ENCODE results near the gene ASTL. TPM values are rescaled to one million over a fixed set of nuclear protein-coding genes. Genes with fewer than 3 reads are reported as not detected.

The ASTL gene
- total RNA-seq, 3 donors from 2014 or later = 2.3 to 3.0 (median 2.8) TPM

DNA sequence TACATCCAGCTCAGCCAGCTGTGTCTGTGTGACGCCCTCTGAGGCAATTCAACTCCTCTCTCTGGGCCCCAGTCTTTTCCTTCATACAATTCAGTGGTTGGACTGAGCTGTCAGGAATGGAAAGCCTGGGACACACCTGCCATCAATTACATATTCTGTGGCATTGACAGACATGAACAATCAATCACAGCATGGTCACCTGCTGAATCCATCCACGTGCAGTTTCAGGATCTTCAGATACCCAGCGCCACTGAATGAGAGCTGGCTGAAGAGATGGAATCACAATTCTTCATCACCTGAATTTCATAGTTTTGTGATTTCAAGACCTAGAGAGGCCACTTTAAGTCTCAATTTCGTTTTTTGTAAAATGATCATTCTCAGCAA, 27.1 kb downstream of the ASTL start:
- DNase-seq = no peak
- Mint-ChIP-seq H3K36me3 (ENCODE audit: insufficient read depth) (no peaks in the 10 kb centered on the region), H3K27me3 (ENCODE audit: low read depth) (peaks cover 4% of the 10 kb centered on the region), H3K9me3 (no peaks in the 10 kb centered on the region), H3K4me1 (ENCODE audit: low read depth) (peaks cover 6% of the 10 kb centered on the region), H3K4me3 (no peak overlapping the region)
- ATAC-seq = no peak

GRCh38 chr2:96110621-96111256, 27.6 kb downstream of the ASTL start:
- peaks cover 4% of the 10 kb centered on the region for H3K27me3 Mint-ChIP-seq (ENCODE audit: low read depth)
- peaks cover 5% of the 10 kb centered on the region for H3K4me1 Mint-ChIP-seq (ENCODE audit: low read depth)
- no peak overlapping the region for H3K4me3 Mint-ChIP-seq
- ATAC-seq (no peak), DNase-seq (no peak)
- H3K9me3 Mint-ChIP-seq = peaks cover 1% of the 10 kb centered on the region
- no peaks in the 10 kb centered on the region for H3K36me3 Mint-ChIP-seq (ENCODE audit: insufficient read depth)

- no peak overlapping the region for H3K4me3 Mint-ChIP-seq
- H3K4me1 Mint-ChIP-seq (ENCODE audit: low read depth) = no peaks in the 10 kb centered on the region
- H3K36me3 Mint-ChIP-seq (ENCODE audit: insufficient read depth) = no peaks in the 10 kb centered on the region
- DNase-seq = no peak
- peaks cover 8% of the 10 kb centered on the region for H3K9me3 Mint-ChIP-seq
- no peaks in the 10 kb centered on the region for H3K27me3 Mint-ChIP-seq (ENCODE audit: low read depth)
- no peak for ATAC-seq
Measured at GRCh38 chr2:96109931-96110511, 28.3 kb downstream of the ASTL start.

DNA sequence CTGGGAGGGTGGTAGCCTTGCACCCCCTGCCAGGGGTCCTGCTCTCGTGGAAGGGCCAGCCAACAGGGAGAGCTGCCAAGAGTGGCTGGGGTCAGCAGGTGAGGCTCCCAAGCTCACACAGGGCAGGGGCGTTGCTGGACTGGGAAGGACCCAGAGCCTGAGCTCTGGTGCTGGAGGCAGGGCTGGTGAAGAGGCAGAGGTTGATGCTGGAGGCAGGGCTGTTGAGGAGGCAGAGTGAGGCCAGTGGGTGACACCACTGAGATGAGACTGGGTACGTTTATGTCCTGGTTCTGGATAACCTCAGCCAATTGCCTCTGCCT, 29.0 kb downstream of the ASTL start:
- DNase-seq (no peak), ATAC-seq (no peak)
- H3K9me3 Mint-ChIP-seq = peaks cover 11% of the 10 kb centered on the region
- H3K4me1 Mint-ChIP-seq (ENCODE audit: low read depth) = no peaks in the 10 kb centered on the region
- H3K36me3 Mint-ChIP-seq (ENCODE audit: insufficient read depth) = no peaks in the 10 kb centered on the region
- no peaks in the 10 kb centered on the region for H3K27me3 Mint-ChIP-seq (ENCODE audit: low read depth)
- H3K4me3 Mint-ChIP-seq = no peak overlapping the region

- ATAC-seq (no peak), DNase-seq (no peak)
- Mint-ChIP-seq H3K36me3 (ENCODE audit: insufficient read depth) (no peaks in the 10 kb centered on the region), H3K4me1 (ENCODE audit: low read depth) (no peaks in the 10 kb centered on the region), H3K4me3 (no peak overlapping the region), H3K27me3 (ENCODE audit: low read depth) (no peaks in the 10 kb centered on the region), H3K9me3 (peaks cover 11% of the 10 kb centered on the region)
Measured at GRCh38 chr2:96108541-96109360, 29.6 kb downstream of the ASTL start.

DNA sequence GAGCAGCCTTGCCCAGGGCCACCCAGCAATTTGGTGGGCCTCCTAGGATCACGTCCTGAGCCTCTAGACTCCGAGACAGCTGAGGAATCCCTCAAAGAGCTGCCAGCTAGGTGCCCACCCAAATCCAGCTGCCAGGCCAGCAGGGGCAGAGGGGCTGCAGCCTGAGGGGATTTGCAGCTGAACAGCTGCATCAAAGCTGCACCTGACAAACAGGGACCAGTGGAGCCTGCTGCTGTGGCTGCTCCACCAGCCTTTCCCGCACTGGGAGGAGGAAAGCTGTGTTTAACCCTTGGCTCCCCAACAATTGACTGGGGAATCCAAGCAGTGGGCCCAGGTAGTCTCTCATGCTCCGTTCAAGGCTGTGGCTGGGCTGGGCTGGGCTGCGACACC, 30.2 kb downstream of the ASTL start:
- no peak for DNase-seq

GRCh38 chr2:96107708-96108065, 30.6 kb downstream of the ASTL start:
- Mint-ChIP-seq H3K4me1 (ENCODE audit: low read depth) (peaks cover 2% of the 10 kb centered on the region), H3K4me3 (no peak overlapping the region)

More for the DNA sequence above, 30.2 kb downstream of the ASTL start:
- H3K27me3 Mint-ChIP-seq (ENCODE audit: low read depth) = no peaks in the 10 kb centered on the region
- no peaks in the 10 kb centered on the region for H3K36me3 Mint-ChIP-seq (ENCODE audit: insufficient read depth)
- H3K4me3 Mint-ChIP-seq = no peak overlapping the region
- ATAC-seq = no peak
- H3K9me3 Mint-ChIP-seq = peaks cover 11% of the 10 kb centered on the region
- peaks cover 2% of the 10 kb centered on the region for H3K4me1 Mint-ChIP-seq (ENCODE audit: low read depth)

DNA sequence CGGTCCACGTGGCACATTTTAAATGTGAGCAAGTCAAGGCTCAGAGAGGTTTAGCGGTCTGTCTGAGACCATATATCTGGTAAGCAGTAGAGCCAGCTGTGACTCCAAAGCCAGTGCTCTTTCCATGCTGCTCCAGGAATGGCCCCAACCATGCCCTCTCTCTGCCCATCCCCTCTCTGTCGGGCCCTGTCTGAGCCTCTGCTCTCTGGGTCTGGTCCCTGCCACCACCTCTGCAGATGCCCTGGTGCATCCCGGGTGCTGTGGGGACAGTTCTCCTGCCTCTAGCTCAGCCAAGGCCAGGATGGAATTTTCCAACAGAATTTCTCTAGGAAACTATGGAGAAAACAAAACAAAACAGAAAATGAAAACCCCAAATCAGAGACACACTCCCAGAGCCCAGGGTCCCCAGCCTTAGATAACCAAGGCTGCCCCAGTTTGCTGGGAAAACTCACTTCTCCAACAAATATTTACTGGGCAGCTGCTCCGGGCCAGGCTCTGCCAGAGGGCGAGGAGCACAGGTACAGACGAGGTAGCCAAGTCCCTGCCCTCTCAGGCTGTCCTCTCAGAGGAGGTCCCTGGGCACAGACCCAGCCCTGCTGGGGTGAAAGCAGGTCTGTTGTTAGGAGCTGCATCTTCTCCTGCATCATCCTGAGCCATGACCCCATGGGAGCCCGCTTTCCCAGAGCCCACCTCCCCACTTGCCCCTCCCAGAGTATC, 31.2 kb downstream of the ASTL start:
- ATAC-seq (no peak), DNase-seq (no peak)
- no peaks in the 10 kb centered on the region for H3K27me3 Mint-ChIP-seq (ENCODE audit: low read depth)
- peaks cover 2% of the 10 kb centered on the region for H3K4me1 Mint-ChIP-seq (ENCODE audit: low read depth)
- peaks cover 11% of the 10 kb centered on the region for H3K9me3 Mint-ChIP-seq
- no peak overlapping the region for H3K4me3 Mint-ChIP-seq
- H3K36me3 Mint-ChIP-seq (ENCODE audit: insufficient read depth) = no peaks in the 10 kb centered on the region

More at GRCh38 chr2:96107708-96108065, 30.6 kb downstream of the ASTL start:
- H3K27me3 Mint-ChIP-seq (ENCODE audit: low read depth) = no peaks in the 10 kb centered on the region
- H3K36me3 Mint-ChIP-seq (ENCODE audit: insufficient read depth) = no peaks in the 10 kb centered on the region
- DNase-seq (no peak), ATAC-seq (no peak)
- H3K9me3 Mint-ChIP-seq = peaks cover 11% of the 10 kb centered on the region

GRCh38 chr2:96105994-96106715, 32.1 kb downstream of the ASTL start:
- H3K36me3 Mint-ChIP-seq (ENCODE audit: insufficient read depth) = no peaks in the 10 kb centered on the region
- H3K27me3 Mint-ChIP-seq (ENCODE audit: low read depth) = no peaks in the 10 kb centered on the region
- H3K4me3 Mint-ChIP-seq = no peak overlapping the region
- peaks cover 2% of the 10 kb centered on the region for H3K4me1 Mint-ChIP-seq (ENCODE audit: low read depth)
- DNase-seq = no peak
- ATAC-seq = no peak
- H3K9me3 Mint-ChIP-seq = peaks cover 11% of the 10 kb centered on the region

GRCh38 chr2:96105152-96105915, 33.0 kb downstream of the ASTL start:
- H3K9me3 Mint-ChIP-seq = peaks cover 11% of the 10 kb centered on the region
- no peak for ATAC-seq
- no peaks in the 10 kb centered on the region for H3K27me3 Mint-ChIP-seq (ENCODE audit: low read depth)
- peaks cover 2% of the 10 kb centered on the region for H3K4me1 Mint-ChIP-seq (ENCODE audit: low read depth)
- H3K4me3 Mint-ChIP-seq = no peak overlapping the region
- H3K36me3 Mint-ChIP-seq (ENCODE audit: insufficient read depth) = no peaks in the 10 kb centered on the region
- DNase-seq = no peak

DNA sequence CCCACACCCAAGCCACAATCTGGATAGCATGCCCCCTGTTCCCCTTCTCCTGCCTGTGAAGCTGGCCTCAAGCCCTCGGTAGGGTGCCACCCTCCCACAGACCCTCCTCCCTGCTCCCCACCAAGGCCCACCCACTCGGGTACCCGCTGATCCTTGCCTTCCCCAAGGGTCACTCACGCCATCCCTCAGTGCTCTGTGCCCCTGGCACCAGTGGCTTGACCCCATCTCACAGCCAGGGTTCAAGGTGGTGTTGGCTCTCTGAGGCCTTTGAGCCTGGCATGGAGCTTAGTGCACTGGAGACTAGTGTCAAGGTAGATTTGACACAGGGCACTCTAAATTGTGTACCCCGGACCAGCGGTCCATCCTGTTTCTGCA, 33.8 kb downstream of the ASTL start:
- Mint-ChIP-seq H3K9me3 (peaks cover 11% of the 10 kb centered on the region), H3K27me3 (ENCODE audit: low read depth) (no peaks in the 10 kb centered on the region), H3K4me1 (ENCODE audit: low read depth) (peaks cover 2% of the 10 kb centered on the region), H3K4me3 (no peak overlapping the region), H3K36me3 (ENCODE audit: insufficient read depth) (no peaks in the 10 kb centered on the region)
- ATAC-seq = no peak
- no peak for DNase-seq

DNA sequence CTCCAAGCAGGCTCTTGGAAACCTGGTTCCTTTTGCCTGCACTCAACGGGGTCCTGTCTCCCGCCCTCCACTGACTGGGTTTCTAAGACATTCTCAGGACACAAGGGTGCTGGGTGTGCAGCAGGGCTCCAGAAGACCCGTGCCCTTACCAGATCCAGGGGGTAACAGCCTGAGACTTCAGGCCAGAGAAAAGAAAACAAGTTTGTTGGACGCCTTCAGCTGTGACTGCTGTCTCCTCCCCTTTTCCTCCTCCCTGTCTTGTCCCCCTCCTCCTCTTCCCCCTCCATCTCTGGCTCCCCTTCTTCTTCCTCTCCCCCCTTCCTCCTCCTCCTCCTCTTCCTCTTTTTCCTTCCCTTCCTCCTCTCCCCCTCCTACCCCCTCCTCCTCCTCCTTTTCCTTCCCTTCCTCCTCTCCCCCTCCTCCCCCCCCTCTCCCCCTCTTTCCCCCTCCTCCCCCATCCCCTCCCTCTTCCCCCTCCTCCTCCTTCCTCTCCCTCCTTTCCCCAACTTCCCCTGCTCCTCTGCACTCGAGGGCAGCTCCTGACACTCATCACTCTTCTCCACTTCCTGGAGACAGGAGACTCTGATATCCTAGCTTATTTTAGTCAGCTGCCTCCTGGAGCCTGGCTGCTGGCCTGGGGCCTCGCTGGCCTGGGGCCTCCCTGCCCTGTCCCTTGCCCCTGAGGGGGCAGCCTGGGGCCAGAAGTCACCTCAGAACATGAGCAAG, 34.4 kb downstream of the ASTL start:
- ATAC-seq (no peak), DNase-seq (no peak)
- H3K36me3 Mint-ChIP-seq (ENCODE audit: insufficient read depth) = no peaks in the 10 kb centered on the region
- peaks cover 11% of the 10 kb centered on the region for H3K9me3 Mint-ChIP-seq
- peaks cover 2% of the 10 kb centered on the region for H3K4me1 Mint-ChIP-seq (ENCODE audit: low read depth)
- no peak overlapping the region for H3K4me3 Mint-ChIP-seq
- H3K27me3 Mint-ChIP-seq (ENCODE audit: low read depth) = no peaks in the 10 kb centered on the region

DNA sequence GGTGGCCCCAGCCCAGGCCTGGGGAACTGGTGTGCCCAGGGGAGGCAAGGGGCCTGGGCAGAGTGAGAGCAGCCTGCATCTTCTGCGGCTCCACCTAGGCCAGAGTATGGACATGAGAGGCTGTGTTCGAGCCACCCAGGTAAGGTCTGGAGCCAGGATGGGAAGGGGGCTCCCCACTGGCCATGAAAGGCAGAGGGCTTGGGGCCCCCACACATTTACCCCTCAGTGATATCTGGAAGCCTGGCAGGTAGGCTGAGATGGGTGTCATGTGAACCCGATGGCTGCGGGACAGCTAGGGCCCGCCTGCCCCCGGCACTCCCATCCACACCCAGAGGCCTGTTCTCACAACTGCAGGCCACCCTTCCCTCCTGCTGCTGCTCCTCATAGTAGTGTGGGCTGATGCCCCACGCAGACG, 35.1 kb downstream of the ASTL start:
- peaks cover 2% of the 10 kb centered on the region for H3K4me1 Mint-ChIP-seq (ENCODE audit: low read depth)
- peaks cover 11% of the 10 kb centered on the region for H3K9me3 Mint-ChIP-seq
- no peaks in the 10 kb centered on the region for H3K27me3 Mint-ChIP-seq (ENCODE audit: low read depth)
- DNase-seq (no peak), ATAC-seq (no peak)
- H3K4me3 Mint-ChIP-seq = no peak overlapping the region
- no peaks in the 10 kb centered on the region for H3K36me3 Mint-ChIP-seq (ENCODE audit: insufficient read depth)

Measured in activated T-cell treated with anti-CD3 and anti-CD28 coated beads, Interleukin-2, amount 50 U/mL, for 4 hours (primary cell).